Trophoblast cell (in vitro differentiated cells and primary cell): Measurements from ENCODE around the gene TLCD1.
"Not testable (repeated sequence)": the region's sequence is repeated elsewhere in the genome, so short reads cannot be mapped to it uniquely, and the experiment has no call there.

Experiments used
- DNase-seq, 2 donors: peaks; one replicate each; pipeline ENCODE4 v3.0.0-alpha.2; 2016
- H2AFZ ChIP-seq: 2 replicates; pipeline ENCODE4 v1.6.1; 2013; ENCODE audit warnings: low read length, moderate library complexity, mild to moderate bottlenecking; ENCODE audit not compliant: insufficient read depth, poor library complexity
- H2AK5ac ChIP-seq: 2 replicates; pipeline ENCODE4 v1.6.1; 2013; ENCODE audit warnings: mild to moderate bottlenecking, low read length
- H2BK120ac ChIP-seq: 2 replicates; pipeline ENCODE4 v1.6.1; 2013; ENCODE audit warnings: low read length, mild to moderate bottlenecking, moderate library complexity; ENCODE audit not compliant: insufficient read depth, poor library complexity
- H2BK12ac ChIP-seq: 2 replicates; pipeline ENCODE4 v1.6.1; 2013; ENCODE audit warnings: mild to moderate bottlenecking, low read length, moderate library complexity
- H2BK5ac ChIP-seq: 2 replicates; pipeline ENCODE4 v1.6.1; 2013; ENCODE audit warnings: low read length, low read depth, moderate library complexity, mild to moderate bottlenecking; ENCODE audit not compliant: poor library complexity
- H3K14ac ChIP-seq: 2 replicates; pipeline ENCODE4 v1.6.1; 2013; ENCODE audit warnings: mild to moderate bottlenecking, low read length
- H3K18ac ChIP-seq: 2 replicates; pipeline ENCODE4 v1.6.1; 2013; ENCODE audit warnings: mild to moderate bottlenecking, low read length
- H3K23ac ChIP-seq: 2 replicates; pipeline ENCODE4 v1.6.1; 2013; ENCODE audit warnings: low read length
- H3K27ac ChIP-seq: 2 replicates; pipeline ENCODE4 v1.5.1; 2013; ENCODE audit warnings: low read depth, mild to moderate bottlenecking, inconsistent platforms, low read length, moderate library complexity
- H3K27me3 ChIP-seq: 2 replicates; pipeline ENCODE4 v1.6.1; 2013; ENCODE audit warnings: inconsistent platforms, mild to moderate bottlenecking, low read length, moderate library complexity; ENCODE audit not compliant: insufficient read depth
- H3K36me3 ChIP-seq, 2 experiments: 1 replicate in 1 of 2; 2 replicates in 1 of 2; pipeline ENCODE4 v1.6.1; 2013; ENCODE audit warnings: low read length in 2 of 2, mild to moderate bottlenecking in 2 of 2, moderate library complexity in 1 of 2; ENCODE audit not compliant: insufficient read depth in 2 of 2, control insufficient read depth in 1 of 2
- H3K4ac ChIP-seq: 2 replicates; pipeline ENCODE4 v1.6.1; 2013; ENCODE audit warnings: low read depth, mild to moderate bottlenecking, low read length, moderate library complexity
- H3K4me1 ChIP-seq, 2 experiments: 1 replicate in 1 of 2; 2 replicates in 1 of 2; pipeline ENCODE4 v1.6.1; 2013; ENCODE audit warnings: low read length in 2 of 2, mild to moderate bottlenecking in 2 of 2, moderate library complexity in 1 of 2; ENCODE audit not compliant: insufficient read depth in 2 of 2, control insufficient read depth in 1 of 2
- H3K4me2 ChIP-seq: 2 replicates; pipeline ENCODE4 v1.6.1; 2013; ENCODE audit warnings: inconsistent platforms, mild to moderate bottlenecking, low read length, moderate library complexity
- H3K4me3 ChIP-seq: 2 replicates; pipeline ENCODE4 v1.5.1; 2013; ENCODE audit warnings: mild to moderate bottlenecking, low read depth, low read length, inconsistent platforms
- H3K79me1 ChIP-seq: one replicate; pipeline ENCODE4 v1.6.1; 2013; ENCODE audit warnings: low read length
- H3K79me2 ChIP-seq: 2 replicates; pipeline ENCODE4 v1.6.1; 2013; ENCODE audit warnings: low read length, mild to moderate bottlenecking; ENCODE audit not compliant: control insufficient read depth, insufficient read depth, poor library complexity
- H3K9ac ChIP-seq: 2 replicates; pipeline ENCODE4 v1.6.1; 2013; ENCODE audit warnings: mild to moderate bottlenecking, low read length
- H3K9me3 ChIP-seq: 2 replicates; pipeline ENCODE4 v1.6.1; 2013; ENCODE audit warnings: low read depth, mild to moderate bottlenecking, control low read depth, inconsistent platforms, low read length; ENCODE audit not compliant: insufficient read depth
- H4K12ac ChIP-seq: 2 replicates; pipeline ENCODE4 v1.6.1; 2013; ENCODE audit warnings: low read depth, mild to moderate bottlenecking, low read length, moderate library complexity
- H4K8ac ChIP-seq: 2 replicates; pipeline ENCODE4 v1.6.1; 2013; ENCODE audit warnings: low read depth, mild to moderate bottlenecking, low read length, moderate library complexity
- H4K91ac ChIP-seq: one replicate; pipeline ENCODE4 v1.6.1; 2013; ENCODE audit warnings: low read depth, mild to moderate bottlenecking, low read length, moderate library complexity
- WGBS: extraction: QIAGEN DNeasy Blood & Tissue Kit; methylation state at CpG from one replicate; pipeline ENCODE4 v1.1.7; 2013; ENCODE audit warnings: missing lambda C conversion rate; ENCODE audit not compliant: insufficient read length, insufficient coverage; ENCODE audit errors: extremely low coverage; 5-methylcytosine and 5-hydroxymethylcytosine counted together

The TLCD1 gene

DNA sequence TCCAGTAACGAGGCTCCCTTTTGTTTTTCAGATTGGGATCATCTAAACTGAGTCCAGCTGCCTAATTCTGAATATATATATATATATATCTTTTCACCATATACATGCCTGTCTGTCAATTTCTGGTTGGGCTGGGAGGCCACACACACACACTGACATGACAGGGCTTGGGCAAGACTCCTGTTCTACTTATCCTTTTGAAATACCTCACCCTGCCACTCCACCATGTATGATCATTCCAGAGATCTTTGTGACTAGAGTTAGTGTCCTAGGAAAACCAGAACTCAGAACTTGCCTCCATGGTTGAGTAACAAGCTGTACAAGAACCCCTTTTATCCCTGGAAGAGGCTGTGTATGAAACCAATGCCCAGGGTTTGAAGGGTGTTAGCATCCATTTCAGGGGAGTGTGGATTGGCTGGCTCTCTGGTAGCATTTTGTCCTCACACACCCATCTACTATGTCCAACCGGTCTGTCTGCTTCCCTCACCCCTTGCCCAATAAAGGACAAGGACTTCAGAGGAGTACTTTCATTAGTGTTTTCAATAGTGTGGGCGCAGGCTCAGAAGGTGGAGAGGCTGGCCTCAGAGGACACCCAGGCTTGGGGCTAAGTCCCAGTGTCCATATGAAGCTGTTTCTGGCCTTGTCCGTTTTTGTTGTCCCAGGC is 2.1 kb downstream of the TLCD1 start:
- H4K12ac ChIP-seq, H2AK5ac ChIP-seq, H4K8ac ChIP-seq, H3K4ac ChIP-seq, H2BK120ac ChIP-seq, H3K9me3 ChIP-seq, H3K27me3 ChIP-seq, H2BK5ac ChIP-seq, H2AFZ ChIP-seq, H3K14ac ChIP-seq, H3K18ac ChIP-seq, H2BK12ac ChIP-seq, H4K91ac ChIP-seq, H3K4me3 ChIP-seq, H3K23ac ChIP-seq: not testable (repeated sequence)
- H3K27ac ChIP-seq: peak overlapping the region; percentile 1
- DNase-seq: peak; percentile 19 to 65
- H3K4me2 ChIP-seq: peak overlapping the region; percentile 85
- peaks cover 27 to 36% of the 10 kb centered on the region in 2 experiments for H3K36me3 ChIP-seq
- peaks cover 37% of the 10 kb centered on the region for H3K79me1 ChIP-seq
- H3K79me2 ChIP-seq: peaks cover 23% of the 10 kb centered on the region
- WGBS: no CpG with 5 or more reads among the region's 4 CpGs
- H3K4me1 ChIP-seq: peaks cover 16 to 20% of the 10 kb centered on the region in 2 experiments
- H3K9ac ChIP-seq: peak overlapping the region; percentile 39

GRCh38 chr17:28723159-28723835 is 2.7 kb downstream of the TLCD1 start:
- peaks cover 27 to 36% of the 10 kb centered on the region in 2 experiments for H3K36me3 ChIP-seq
- no peak overlapping the region for H2BK120ac ChIP-seq
- H3K18ac ChIP-seq: no peak overlapping the region
- H3K27ac ChIP-seq: no peak overlapping the region
- H3K9me3 ChIP-seq: no peaks in the 10 kb centered on the region
- no peak overlapping the region for H3K14ac ChIP-seq
- H3K9ac ChIP-seq: no peak overlapping the region
- no peak overlapping the region for H3K4ac ChIP-seq
- no peak overlapping the region for H3K4me2 ChIP-seq
- H3K79me2 ChIP-seq: peaks cover 21% of the 10 kb centered on the region
- H2BK12ac ChIP-seq: no peak overlapping the region
- no peak overlapping the region for H3K23ac ChIP-seq
- H4K8ac ChIP-seq: no peak overlapping the region
- H2BK5ac ChIP-seq: no peak overlapping the region
- no peak overlapping the region for H4K12ac ChIP-seq
- no peaks in the 10 kb centered on the region for H3K27me3 ChIP-seq
- H2AFZ ChIP-seq: no peak overlapping the region
- no peak overlapping the region for H2AK5ac ChIP-seq
- H4K91ac ChIP-seq: no peak overlapping the region
- no CpG with 5 or more reads among the region's 6 CpGs for WGBS
- no peak for DNase-seq
- H3K79me1 ChIP-seq: peaks cover 37% of the 10 kb centered on the region
- peaks cover 16 to 23% of the 10 kb centered on the region in 2 experiments for H3K4me1 ChIP-seq
- no peak overlapping the region for H3K4me3 ChIP-seq

- Histone ChIP-seq H2BK120ac (no peak overlapping the region), H3K79me2 (peaks cover 22% of the 10 kb centered on the region), H3K36me3 (peaks cover 27 to 36% of the 10 kb centered on the region in 2 experiments), H4K12ac (no peak overlapping the region), H2BK12ac (no peak overlapping the region), H3K27me3 (no peaks in the 10 kb centered on the region), H3K4me3 (no peak overlapping the region), H3K23ac (no peak overlapping the region), H3K27ac (peak overlapping the region; percentile 18), H4K8ac (no peak overlapping the region), H3K4me1 (peaks cover 16 to 26% of the 10 kb centered on the region in 2 experiments), H2BK5ac (no peak overlapping the region), H2AFZ (no peak overlapping the region), H2AK5ac (no peak overlapping the region), H3K18ac (no peak overlapping the region), H3K14ac (no peak overlapping the region), H3K4me2 (peak overlapping the region; percentile 21), H3K79me1 (peaks cover 36% of the 10 kb centered on the region), H3K4ac (peak overlapping the region; percentile 30), H3K9ac (peak overlapping the region; percentile 38), H3K9me3 (no peaks in the 10 kb centered on the region), H4K91ac (no peak overlapping the region)
- no peak for DNase-seq
- no CpG with 5 or more reads among the region's 7 CpGs for WGBS
Observed at GRCh38 chr17:28722417-28723158, 3.4 kb downstream of the TLCD1 start.

GRCh38 chr17:28720997-28721329 is 5.1 kb downstream of the TLCD1 start:
- H2BK12ac ChIP-seq, H3K9me3 ChIP-seq, DNase-seq, H2BK120ac ChIP-seq, H4K91ac ChIP-seq, H2AFZ ChIP-seq, H4K8ac ChIP-seq, H2BK5ac ChIP-seq, H4K12ac ChIP-seq, H2AK5ac ChIP-seq, H3K27ac ChIP-seq, H3K23ac ChIP-seq, H3K27me3 ChIP-seq, H3K18ac ChIP-seq: not testable (repeated sequence)
- H3K4me3 ChIP-seq: peak overlapping the region; percentile 55
- H3K4me1 ChIP-seq: peaks cover 18 to 27% of the 10 kb centered on the region in 2 experiments
- WGBS: no CpG with 5 or more reads among the region's 19 CpGs
- H3K4ac ChIP-seq: peak overlapping the region; percentile 100
- H3K79me1 ChIP-seq: peaks cover 37% of the 10 kb centered on the region
- H3K9ac ChIP-seq: peak overlapping the region; percentile 71
- peak overlapping the region; percentile 90 for H3K4me2 ChIP-seq
- peak overlapping the region; percentile 14 for H3K14ac ChIP-seq
- H3K79me2 ChIP-seq: peaks cover 32% of the 10 kb centered on the region
- H3K36me3 ChIP-seq: peaks cover 28 to 36% of the 10 kb centered on the region in 2 experiments
